OCI-LY7 (cell line): ENCODE measurements around the gene LCE4A. TPM values are rescaled to one million over a fixed set of nuclear protein-coding genes. Genes with fewer than 3 reads are reported as not detected.

Experiments used
- BruUV-seq: library from RNA; stranded (reverse); fragments of 400-500 nt; replicated peaks from 2 replicates; lab custom pipeline; 2021; lab: Mats Ljungman, UMichigan
- CTCF ChIA-PET: fragments of 300-600 bp; sonication (Branson Sonifier 250); formaldehyde crosslinking; loops from one replicate; lab custom pipeline; 2022; ENCODE audit warnings: antibody characterized with exemption; ENCODE audit not compliant: unreplicated experiment; lab: Charles Lee
- POLR2A ChIA-PET: fragments of 300-600 bp; sonication (Branson Sonifier 250); formaldehyde crosslinking; loops from one replicate; lab custom pipeline; 2022; ENCODE audit warnings: antibody characterized with exemption; lab: Charles Lee
- DNase-seq: peaks from one replicate; pipeline ENCODE4 v3.0.0-alpha.2; 2015; ENCODE audit warnings: low spot score
- H2AFZ ChIP-seq: fragments of 200-600 bp; sonication (generic), shearing (Covaris generic); 2 replicates; pipeline ENCODE4 v1.6.1; 2014; ENCODE audit warnings: mild to moderate bottlenecking, antibody characterized with exemption, low read length, moderate library complexity
- H3K27ac ChIP-seq: fragments of 200-600 bp; sonication (generic); 2 replicates; pipeline ENCODE4 v1.5.1; 2014; ENCODE audit warnings: mixed run types, low read depth, mild to moderate bottlenecking, moderate library complexity, low read length, inconsistent platforms; ENCODE audit not compliant: poor library complexity, severe bottlenecking
- H3K36me3 ChIP-seq: fragments of 200-600 bp; sonication (generic); 2 replicates; pipeline ENCODE4 v1.6.1; 2014; ENCODE audit warnings: mild to moderate bottlenecking, antibody characterized with exemption, low read length, moderate library complexity, mixed read lengths; ENCODE audit not compliant: insufficient read depth
- H3K4me1 ChIP-seq: fragments of 200-600 bp; sonication (generic); 2 replicates; pipeline ENCODE4 v1.5.1; 2014; ENCODE audit warnings: mild to moderate bottlenecking, low read length; ENCODE audit not compliant: insufficient read depth, poor library complexity, severe bottlenecking
- H3K4me2 ChIP-seq: fragments of 200-600 bp; sonication (generic); 2 replicates; pipeline ENCODE4 v1.6.1; 2014; ENCODE audit warnings: mild to moderate bottlenecking, low read length
- H3K4me3 ChIP-seq: fragments of 200-600 bp; sonication (generic); 2 replicates; pipeline ENCODE4 v1.5.1; 2014; ENCODE audit warnings: mild to moderate bottlenecking, low read depth, low read length; ENCODE audit not compliant: poor library complexity, severe bottlenecking
- H3K79me2 ChIP-seq: fragments of 200-600 bp; sonication (generic); 2 replicates; pipeline ENCODE4 v1.6.1; 2016; ENCODE audit warnings: low read depth, mild to moderate bottlenecking, low read length, moderate library complexity, mixed read lengths; ENCODE audit not compliant: insufficient read depth
- H3K9me2 ChIP-seq: fragments of 200-600 bp; sonication (generic); 2 replicates; pipeline ENCODE4 v1.6.1; 2016; ENCODE audit warnings: mild to moderate bottlenecking, low read length, mixed read lengths; ENCODE audit not compliant: insufficient read depth
- H3K9me3 ChIP-seq: fragments of 200-600 bp; sonication (generic); 2 replicates; pipeline ENCODE4 v1.6.1; 2014; ENCODE audit warnings: mild to moderate bottlenecking, mixed run types, low read length, mixed read lengths
- H4K20me1 ChIP-seq: fragments of 200-600 bp; sonication (generic); 2 replicates; pipeline ENCODE4 v1.6.1; 2014; ENCODE audit warnings: mild to moderate bottlenecking, antibody characterized with exemption, low read length, moderate library complexity, mixed read lengths; ENCODE audit not compliant: insufficient read depth
- CTCF ChIP-seq: fragments of 200-600 bp; sonication (generic); conservative IDR thresholded peaks from 2 replicates; pipeline ENCODE4 v1.5.1; 2014; ENCODE audit warnings: mild to moderate bottlenecking, antibody characterized with exemption, low read length, moderate library complexity, mixed read lengths
- EZH2phosphoT487 ChIP-seq: fragments of 200-600 bp; sonication (generic); IDR thresholded peaks from 2 replicates; pipeline ENCODE4 v1.6.1; 2018; ENCODE audit warnings: low read depth, borderline replicate concordance, mild to moderate bottlenecking, mixed run types, antibody characterized with exemption, low read length, moderate library complexity, mixed read lengths
- intact Hi-C: fragments of 100-400 bp; cut with micrococcal nuclease; formaldehyde crosslinking; loops from one replicate; pipeline ENCODE4 v1.10.0; 2022; ENCODE audit not compliant: unreplicated experiment
- total RNA-seq, 2 experiments: library from RNA; depleted of rRNA in 1 of 2; stranded (reverse); fragments of >200 nt in 1 of 2; shearing (Covaris generic) in 1 of 2; gene quantifications; 2 replicates each; pipeline ENCODE4 v1.2.3, GENCODE V29; 2014 to 2022

The LCE4A gene
- total RNA-seq, 2 experiments from 2014 or later, result not detected

- H3K9me2 ChIP-seq, result no peaks in the 10 kb centered on the region
- H3K4me1 ChIP-seq, result no peaks in the 10 kb centered on the region
- H3K79me2 ChIP-seq, result no peaks in the 10 kb centered on the region
- no peaks in the 10 kb centered on the region for H3K9me3 ChIP-seq
- ChIA-PET CTCF (no interaction called here), POLR2A (no interaction called here)
- no peak overlapping the region for H3K4me2 ChIP-seq
- no peaks in the 10 kb centered on the region for H4K20me1 ChIP-seq
- H3K36me3 ChIP-seq, result no peaks in the 10 kb centered on the region
- no peak overlapping the region for H2AFZ ChIP-seq
- no TSS peak for BruUV-seq
- no peak for TF ChIP-seq CTCF
- TF ChIP-seq EZH2phosphoT487, result no peak
- no peak overlapping the region for H3K4me3 ChIP-seq
- H3K27ac ChIP-seq, result no peak overlapping the region
- DNase-seq, result no peak
- intact Hi-C loops, result no loop called here
Observed at GRCh38 chr1:152747831-152748230, 39.9 kb downstream of the LCE4A start.

- H3K9me3 ChIP-seq, result no peaks in the 10 kb centered on the region
- no peaks in the 10 kb centered on the region for H3K36me3 ChIP-seq
- POLR2A ChIA-PET, result no interaction called here
- no peak for DNase-seq
- no peaks in the 10 kb centered on the region for H4K20me1 ChIP-seq
- BruUV-seq, result no TSS peak
- no peaks in the 10 kb centered on the region for H3K9me2 ChIP-seq
- H2AFZ ChIP-seq, result no peak overlapping the region
- TF ChIP-seq CTCF, result no peak
- TF ChIP-seq EZH2phosphoT487, result no peak
- CTCF ChIA-PET, result no interaction called here
- no peaks in the 10 kb centered on the region for H3K4me1 ChIP-seq
- no peak overlapping the region for H3K27ac ChIP-seq
- intact Hi-C loops, result no loop called here
- H3K79me2 ChIP-seq, result no peaks in the 10 kb centered on the region
- no peak overlapping the region for H3K4me3 ChIP-seq
- H3K4me2 ChIP-seq, result no peak overlapping the region
Observed at GRCh38 chr1:152752225-152752624, 44.3 kb downstream of the LCE4A start.

GRCh38 chr1:152753586-152753985 lies 45.6 kb downstream of the LCE4A start:
- Histone ChIP-seq H3K4me1 (no peaks in the 10 kb centered on the region), H3K4me3 (no peak overlapping the region), H3K79me2 (no peaks in the 10 kb centered on the region), H3K4me2 (no peak overlapping the region), H4K20me1 (no peaks in the 10 kb centered on the region), H3K27ac (no peak overlapping the region), H3K9me2 (no peaks in the 10 kb centered on the region), H2AFZ (no peak overlapping the region), H3K36me3 (no peaks in the 10 kb centered on the region), H3K9me3 (no peaks in the 10 kb centered on the region)
- ChIA-PET POLR2A (no interaction called here), CTCF (no interaction called here)
- DNase-seq, result no peak
- TF ChIP-seq EZH2phosphoT487 (no peak), CTCF (no peak)
- no TSS peak for BruUV-seq
- intact Hi-C loops, result no loop called here
